ENCODE measurements around the gene TMC5. TPM values are rescaled to one million over a fixed set of nuclear protein-coding genes. Genes with fewer than 3 reads are reported as not detected.

The TMC5 gene
- total and polyA plus RNA-seq, 2 of the 4 experiments (the other 2 are of a cell fraction), result not detected

DNA sequence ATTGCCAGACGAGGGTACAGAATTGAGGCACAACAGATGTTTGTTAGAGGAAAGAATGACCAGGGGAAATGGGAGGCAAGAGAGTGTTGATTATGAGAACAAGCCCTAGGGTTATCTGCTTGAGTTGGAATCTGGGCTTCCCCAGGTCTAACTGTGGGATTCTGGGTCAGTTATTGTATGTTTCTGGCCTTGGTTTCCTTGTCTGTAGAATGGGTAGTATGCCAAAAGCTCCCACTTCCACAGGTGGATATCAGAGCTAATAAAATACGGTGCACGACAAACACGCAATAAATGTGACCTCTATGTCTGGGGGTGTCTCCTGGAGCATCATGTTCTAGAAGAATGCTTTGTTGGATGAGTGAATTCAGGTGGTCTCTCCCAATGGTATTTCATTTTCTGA is 517 bp downstream of the TMC5 start:
- Histone ChIP-seq H3K4me1 (ENCODE audit: control insufficient read depth, insufficient read depth, low read length) (no peaks in the 10 kb centered on the region), H3K9ac (ENCODE audit: low read depth, low read length) (no peak overlapping the region), H3K36me3 (ENCODE audit: control insufficient read depth, insufficient read depth, low read length) (no peaks in the 10 kb centered on the region), H2BK20ac (ENCODE audit: low read depth, low read length) (no peak overlapping the region), H3K9me3 (ENCODE audit: control insufficient read depth, insufficient read depth, low read length) (no peaks in the 10 kb centered on the region), H3K14ac (replicated peaks; ENCODE audit: low read depth, low read length) (no peak overlapping the region), H4K91ac (ENCODE audit: insufficient read depth, low read depth, low read length) (no peak overlapping the region), H2AK5ac (ENCODE audit: low read depth, low read length) (no peak overlapping the region), H2AFZ (replicated peaks; ENCODE audit: low read length, poor library complexity) (no peak overlapping the region), H3K4ac (ENCODE audit: low read depth, low read length) (no peak overlapping the region), H4K5ac (ENCODE audit: low read depth, low read length) (no peak overlapping the region), H3K9me1 (ENCODE audit: insufficient read depth, low read length) (no peaks in the 10 kb centered on the region), H4K8ac (ENCODE audit: low read depth in 2 of 2, low read length in 2 of 2) (no peak overlapping the region), H3K4me3 (ENCODE audit: insufficient read depth, low read depth, low read length) (no peak overlapping the region), H3K79me1 (ENCODE audit: low read depth in 1 of 2, low read length in 2 of 2) (no peaks in the 10 kb centered on the region), H3K4me2 (ENCODE audit: low read depth, low read length) (no peak overlapping the region), H3K56ac (ENCODE audit: extremely low read depth, insufficient read depth, low read length) (no peak overlapping the region), H3K27me3 (ENCODE audit: control insufficient read depth, insufficient read depth, low read length) (no peaks in the 10 kb centered on the region), H2BK120ac (ENCODE audit: low read depth, low read length) (no peak overlapping the region), H4K20me1 (ENCODE audit: insufficient read depth, low read length) (no peaks in the 10 kb centered on the region), H3K18ac (ENCODE audit: low read depth, low read length) (no peak overlapping the region), H2BK5ac (ENCODE audit: low read depth, low read length, poor library complexity, severe bottlenecking) (no peak overlapping the region), H2AK9ac (replicated peaks; ENCODE audit: low read depth, low read length, poor library complexity) (no peak overlapping the region), H2BK15ac (ENCODE audit: low read depth, low read length) (no peak overlapping the region), H3K23ac (ENCODE audit: low read depth, low read length) (no peak overlapping the region), H3K27ac (ENCODE audit: insufficient read depth, low read length) (no peak overlapping the region)
- WGBS, 2 experiments (ENCODE audit: extremely low coverage in 2 of 2, insufficient read length in 1 of 2), result 44% methylated on average over 1 of the region's 4 CpGs; no CpG with 5 or more reads in 1 of the 2 experiments
- POLR2A ChIA-PET (ENCODE audit: unreplicated experiment), result interaction anchor here (0.5 kb wide), 1 partner anchor 505 kb away, joined by 5 read pairs; no protein-coding TSS in a partner anchor
- ATAC-seq (ENCODE audit: low read depth), result no peak
- in situ Hi-C loops (cut with MboI; ENCODE audit: low sequenced_read_pairs), result no loop called here
- no TSS peak for BruUV-seq (replicated peaks)
- intact Hi-C loops (cut with micrococcal nuclease), result no loop called here
- no peak for DNase-seq
- dilution Hi-C loops (cut with HindIII; ENCODE audit: low sequenced_read_pairs, unreplicated experiment), result no loop called here
- TF ChIP-seq RFX5 (IDR thresholded peaks at IDR 0.05; ENCODE audit: low read depth, low read length), result no peak
- no peak for TF ChIP-seq RCOR1 (IDR thresholded peaks at IDR 0.05; ENCODE audit: insufficient replicate concordance, low read length)
- no peak for TF ChIP-seq MAZ (IDR thresholded peaks at IDR 0.05; ENCODE audit: borderline replicate concordance, low read depth, low read length)
- TF ChIP-seq CEBPB (IDR thresholded peaks at IDR 0.05; ENCODE audit: low read depth, low read length), result no peak
- no peak for TF ChIP-seq MAFK (IDR thresholded peaks at IDR 0.05; ENCODE audit: low read depth, low read length)
- no peak for TF ChIP-seq POLR2A (IDR thresholded peaks at IDR 0.05; ENCODE audit: low read depth, low read length)
- no peak for TF ChIP-seq USF2 (IDR thresholded peaks at IDR 0.05; ENCODE audit: low read depth, low read length)
- CTCF ChIA-PET, result no interaction called here

Data from IMR-90 (cell line).